HEK293 (cell line): ENCODE measurements around the gene VKORC1.

Experiments used
- CTCF ChIA-PET: fragments of 350-600 bp; formaldehyde crosslinking; extraction: SDS; loops from one replicate; lab custom pipeline; 2021; ENCODE audit warnings: antibody characterized with exemption; lab: Yijun Ruan, JAX
- POLR2A ChIA-PET: fragments of 300-600 bp; formaldehyde crosslinking; extraction: SDS; loops from one replicate; lab custom pipeline; 2020; ENCODE audit warnings: antibody characterized with exemption, inconsistent platforms; lab: Yijun Ruan, JAX
- H3K27ac ChIP-seq: fragments of 200-500 bp; sonication (Bioruptor generic); 2 replicates; pipeline ENCODE4 v1.5.1; 2014; ENCODE audit warnings: low read depth, low read length, control low read depth, inconsistent platforms; ENCODE audit errors: extremely low read depth
- H3K36me3 ChIP-seq, 2 experiments: fragments of 200-500 bp in 1 of 2; sonication (Bioruptor generic) in 1 of 2; 1 replicate in 1 of 2; 2 replicates in 1 of 2; pipeline ENCODE4 v1.5.1; 2014 to 2017; ENCODE audit warnings: inconsistent platforms in 2 of 2, low read length in 2 of 2; ENCODE audit not compliant: control insufficient read depth in 2 of 2, insufficient read depth in 1 of 2
- H3K4me1 ChIP-seq: fragments of 200-500 bp; sonication (Bioruptor generic); 2 replicates; pipeline ENCODE4 v1.5.1; 2014; ENCODE audit warnings: mild to moderate bottlenecking, low read length, inconsistent platforms; ENCODE audit not compliant: control insufficient read depth, insufficient read depth
- H3K4me3 ChIP-seq: 2 replicates; pipeline ENCODE4 v1.5.1; 2011; ENCODE audit warnings: low read depth, mild to moderate bottlenecking, control low read depth, low read length, moderate library complexity
- H3K9me3 ChIP-seq: fragments of 200-500 bp; sonication (Bioruptor generic); 2 replicates; pipeline ENCODE4 v1.5.1; 2014; ENCODE audit warnings: low read depth, low read length, inconsistent platforms; ENCODE audit not compliant: control insufficient read depth, insufficient read depth
- GLI2 ChIP-seq: fragments of 450-650 bp; formaldehyde crosslinking; IDR thresholded peaks from 2 replicates; pipeline ENCODE4; 2017; ENCODE audit warnings: missing biosample characterization, missing genetic modification characterization, low read depth, borderline replicate concordance
- IKZF3 ChIP-seq: fragments of 450-650 bp; IDR thresholded peaks from 2 replicates; pipeline ENCODE4 v1.5.0; 2018; ENCODE audit warnings: missing biosample characterization, mild to moderate bottlenecking, missing genetic modification characterization, moderate library complexity
- MZF1 ChIP-seq: fragments of 450-650 bp; formaldehyde crosslinking; IDR thresholded peaks from 2 replicates; pipeline ENCODE4 v1.5.1; 2017; ENCODE audit warnings: missing biosample characterization, missing genetic modification characterization, borderline replicate concordance
- RBAK ChIP-seq: fragments of 450-650 bp; formaldehyde crosslinking; IDR thresholded peaks from 2 replicates; pipeline ENCODE4 v1.5.1; 2016; ENCODE audit warnings: missing biosample characterization, missing genetic modification characterization
- YY1 ChIP-seq: fragments of 450-650 bp; formaldehyde crosslinking; IDR thresholded peaks from 2 replicates; pipeline ENCODE4 v1.5.1; 2018; ENCODE audit warnings: missing biosample characterization, missing genetic modification characterization
- ZFP3 ChIP-seq: fragments of 450-650 bp; formaldehyde crosslinking; IDR thresholded peaks from 2 replicates; pipeline ENCODE4 v1.5.1; 2016; ENCODE audit warnings: low read depth, missing biosample characterization, missing genetic modification characterization
- ZNF112 ChIP-seq: fragments of 450-650 bp; formaldehyde crosslinking; IDR thresholded peaks from 2 replicates; pipeline ENCODE4 v1.5.0; 2017; ENCODE audit warnings: missing biosample characterization, missing genetic modification characterization
- ZNF174 ChIP-seq: fragments of 450-650 bp; formaldehyde crosslinking; IDR thresholded peaks from 2 replicates; pipeline ENCODE4 v1.5.0; 2017; ENCODE audit warnings: missing biosample characterization, mild to moderate bottlenecking, missing genetic modification characterization
- ZNF362 ChIP-seq: fragments of 450-650 bp; formaldehyde crosslinking; IDR thresholded peaks from 2 replicates; pipeline ENCODE4 v1.5.1; 2016; ENCODE audit warnings: missing biosample characterization, missing genetic modification characterization
- ZNF391 ChIP-seq: fragments of 450-650 bp; formaldehyde crosslinking; IDR thresholded peaks from 2 replicates; pipeline ENCODE4 v1.5.1; 2016; ENCODE audit warnings: low read depth, missing biosample characterization, missing genetic modification characterization, borderline replicate concordance
- ZNF513 ChIP-seq: fragments of 450-650 bp; IDR thresholded peaks from 2 replicates; pipeline ENCODE4 v1.5.1; 2018; ENCODE audit warnings: missing biosample characterization, missing genetic modification characterization
- ZNF544 ChIP-seq: fragments of 450-650 bp; formaldehyde crosslinking; IDR thresholded peaks from 2 replicates; pipeline ENCODE4 v1.5.0; 2017; ENCODE audit warnings: missing biosample characterization, missing genetic modification characterization
- ZNF624 ChIP-seq: fragments of 450-650 bp; formaldehyde crosslinking; IDR thresholded peaks from 2 replicates; pipeline ENCODE4 v1.5.1; 2017; ENCODE audit warnings: missing biosample characterization, missing genetic modification characterization
- ZNF639 ChIP-seq: fragments of 450-650 bp; formaldehyde crosslinking; IDR thresholded peaks from 2 replicates; pipeline ENCODE4 v1.5.1; 2016; ENCODE audit warnings: missing biosample characterization, missing genetic modification characterization
- ZNF660 ChIP-seq: fragments of 450-650 bp; IDR thresholded peaks from 2 replicates; pipeline ENCODE4 v1.5.1; 2018; ENCODE audit warnings: missing biosample characterization, mild to moderate bottlenecking, missing genetic modification characterization
- ZSCAN23 ChIP-seq: fragments of 450-650 bp; formaldehyde crosslinking; IDR thresholded peaks from 2 replicates; pipeline ENCODE4 v1.5.1; 2016; ENCODE audit warnings: missing biosample characterization, missing genetic modification characterization
- TF ChIP-seq, protein P1 (sequence below): fragments of 450-650 bp; formaldehyde crosslinking; IDR thresholded peaks from 2 replicates; pipeline ENCODE4 v1.5.1; 2016; ENCODE audit warnings: missing biosample characterization, missing genetic modification characterization

Gene VKORC1

GRCh38 chr16:31078597-31079341 lies 15.8 kb downstream of the VKORC1 start:
- Histone ChIP-seq H3K4me1 (no peaks in the 10 kb centered on the region), H3K36me3 (peaks cover 0 to 77% of the 10 kb centered on the region in 2 experiments; a peak in 1 of 3 replicates), H3K27ac (no peak overlapping the region)
- ChIA-PET POLR2A (interaction anchor here (1.7 kb wide), 1 partner anchor 39 kb away, joined by 3 read pairs; the partner anchor contains the start of gene KAT8), CTCF (interaction anchor here (0.6 kb wide), 1 partner anchor 93 kb away, joined by 3 read pairs; no protein-coding TSS in a partner anchor)
- TF ChIP-seq GLI2 (tag by site-specific recombination) (no peak), IKZF3 (tag by site-specific recombination) (no peak), MZF1 (tag by site-specific recombination) (no peak), ZNF624 (tag by site-specific recombination) (no peak), YY1 (tag by site-specific recombination) (no peak), ZNF544 (tag by site-specific recombination) (no peak), ZNF391 (no peak), RBAK (tag by site-specific recombination) (no peak)
- TF ChIP-seq, all 188 proteins: peak for 0
- H3K9me3 ChIP-seq: no peaks in the 10 kb centered on the region
- no peak overlapping the region for H3K4me3 ChIP-seq

- TF ChIP-seq ZNF660 (tag by site-specific recombination) (no peak), ZFP3 (no peak), ZNF513 (tag by site-specific recombination) (no peak), ZNF174 (tag by site-specific recombination) (no peak), ZSCAN23 (no peak), ZNF639 (tag by site-specific recombination) (no peak), ZNF112 (no peak), ZNF362 (tag by site-specific recombination) (no peak)
- TF ChIP-seq, protein P1, sequence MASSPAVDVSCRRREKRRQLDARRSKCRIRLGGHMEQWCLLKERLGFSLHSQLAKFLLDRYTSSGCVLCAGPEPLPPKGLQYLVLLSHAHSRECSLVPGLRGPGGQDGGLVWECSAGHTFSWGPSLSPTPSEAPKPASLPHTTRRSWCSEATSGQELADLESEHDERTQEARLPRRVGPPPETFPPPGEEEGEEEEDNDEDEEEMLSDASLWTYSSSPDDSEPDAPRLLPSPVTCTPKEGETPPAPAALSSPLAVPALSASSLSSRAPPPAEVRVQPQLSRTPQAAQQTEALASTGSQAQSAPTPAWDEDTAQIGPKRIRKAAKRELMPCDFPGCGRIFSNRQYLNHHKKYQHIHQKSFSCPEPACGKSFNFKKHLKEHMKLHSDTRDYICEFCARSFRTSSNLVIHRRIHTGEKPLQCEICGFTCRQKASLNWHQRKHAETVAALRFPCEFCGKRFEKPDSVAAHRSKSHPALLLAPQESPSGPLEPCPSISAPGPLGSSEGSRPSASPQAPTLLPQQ (tag by site-specific recombination): no peak
- no peak overlapping the region for H3K27ac ChIP-seq
- ChIA-PET POLR2A (interaction anchor here (0.7 to 1.0 kb wide), 2 partner anchors 11 to 14 kb away, joined by 3 to 5 read pairs; partner anchors contain the start of gene PRSS53), CTCF (no interaction called here)
- H3K4me3 ChIP-seq: no peak overlapping the region
- peaks cover 0 to 68% of the 10 kb centered on the region in 2 experiments; a peak in 1 of 3 replicates for H3K36me3 ChIP-seq
- no peaks in the 10 kb centered on the region for H3K9me3 ChIP-seq
- no peaks in the 10 kb centered on the region for H3K4me1 ChIP-seq
Measured at GRCh38 chr16:31077592-31078396, 16.8 kb downstream of the VKORC1 start.
